ENCODE measurements around the gene CASP2.
A peak's percentile ranks its signal among the peaks of the same experiment; 100 is the strongest.
"Not testable (repeated sequence)": the region's sequence is repeated elsewhere in the genome, so short reads cannot be mapped to it uniquely, and the experiment has no call there.

The CASP2 gene

DNA sequence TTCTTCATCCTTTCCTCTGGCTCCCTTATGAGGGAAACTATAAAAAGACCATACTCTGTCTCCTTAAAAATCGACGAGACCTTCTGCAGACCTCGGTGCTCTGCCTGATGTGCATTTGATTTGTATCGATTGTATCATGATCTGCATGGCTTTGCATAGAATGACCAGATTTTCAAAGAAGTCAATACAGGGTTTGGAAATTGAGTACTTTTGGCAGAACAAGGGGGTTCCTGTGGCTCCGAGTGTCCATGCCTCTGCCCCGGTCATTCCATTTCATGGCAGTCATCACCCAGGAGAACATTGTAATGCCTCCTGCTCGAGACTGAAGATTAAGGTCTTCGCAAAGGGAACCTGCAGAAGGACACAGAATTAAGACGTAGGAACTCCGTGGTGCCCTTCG, 685 bp downstream of the CASP2 start:
- no peaks in the 10 kb centered on the region for H3K27me3 ChIP-seq (ENCODE audit: insufficient read depth, poor library complexity, severe bottlenecking)
- TF ChIP-seq POLR2AphosphoS5 (IDR thresholded peaks at IDR 0.05; ENCODE audit: low read depth) (no peak), SPI1 (IDR thresholded peaks at IDR 0.05; ENCODE audit: borderline replicate concordance, low read depth) (no peak), REST (IDR thresholded peaks at IDR 0.05; ENCODE audit: insufficient replicate concordance, low read depth) (no peak), GABPA (IDR thresholded peaks at IDR 0.05; ENCODE audit: low read depth) (no peak), CTCF (IDR thresholded peaks at IDR 0.05; ENCODE audit: insufficient read depth, low read length) (no peak)

GRCh38 chr7:143289421-143289820, 1.3 kb downstream of the CASP2 start:
- Histone ChIP-seq H3K27ac (replicated peaks) (peak overlapping the region; percentile 97), H3K4me3 (replicated peaks; ENCODE audit: insufficient read depth, low read length) (peak overlapping the region; percentile 81), H3K27me3 (ENCODE audit: insufficient read depth, poor library complexity, severe bottlenecking) (no peaks in the 10 kb centered on the region)
- peak in 1 of 2 experiments; percentile 35 for DNase-seq (ENCODE audit: low read depth in 1 of 2, low spot score in 1 of 2)
- no peak for TF ChIP-seq POLR2AphosphoS5 (IDR thresholded peaks at IDR 0.05; ENCODE audit: low read depth)
- peak; percentile 95 for TF ChIP-seq SPI1 (IDR thresholded peaks at IDR 0.05; ENCODE audit: borderline replicate concordance, low read depth)

More for the DNA sequence above, 685 bp downstream of the CASP2 start:
- Histone ChIP-seq H3K4me3 (replicated peaks; ENCODE audit: insufficient read depth, low read length) (peak overlapping the region; percentile 81), H3K27ac (replicated peaks) (peak overlapping the region; percentile 97)
- peak in 1 of 2 experiments; percentile 14 for DNase-seq (ENCODE audit: low read depth in 1 of 2, low spot score in 1 of 2)

DNA sequence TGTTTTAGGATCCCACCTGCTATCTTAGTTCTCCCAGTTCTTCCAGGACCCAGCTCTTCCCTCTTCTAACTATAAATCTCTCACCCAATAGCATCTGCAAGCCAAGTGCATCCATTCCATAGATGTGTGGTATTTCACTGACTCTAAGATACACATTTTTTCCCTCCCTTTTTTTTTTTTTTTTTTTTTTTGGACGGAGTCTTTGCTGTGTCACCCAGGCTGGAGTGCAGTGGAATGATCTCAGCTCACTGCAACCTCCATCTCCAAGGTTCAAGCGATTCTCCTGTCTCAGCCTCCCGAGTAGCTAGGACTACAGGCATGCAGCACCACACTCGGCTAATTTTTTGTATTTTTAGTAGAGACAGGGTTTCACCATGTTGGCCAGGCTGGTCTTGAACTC, 1.7 kb downstream of the CASP2 start:
- Histone ChIP-seq H3K4me3 (replicated peaks; ENCODE audit: insufficient read depth, low read length) (peak overlapping the region; percentile 81), H3K27ac (replicated peaks) (peak overlapping the region; percentile 97)
- DNase-seq (ENCODE audit: low read depth in 1 of 2, low spot score in 1 of 2); H3K27me3 ChIP-seq (ENCODE audit: insufficient read depth, poor library complexity, severe bottlenecking): not testable (repeated sequence)

- TF ChIP-seq SPI1 (IDR thresholded peaks at IDR 0.05; ENCODE audit: borderline replicate concordance, low read depth) (no peak), CTCF (IDR thresholded peaks at IDR 0.05; ENCODE audit: insufficient read depth, low read length) (no peak), GABPA (IDR thresholded peaks at IDR 0.05; ENCODE audit: low read depth) (no peak), REST (IDR thresholded peaks at IDR 0.05; ENCODE audit: insufficient replicate concordance, low read depth) (no peak), POLR2AphosphoS5 (IDR thresholded peaks at IDR 0.05; ENCODE audit: low read depth) (no peak)
- H3K27ac ChIP-seq (replicated peaks) = peak overlapping the region; percentile 19; the same call in 1 of the 2 replicates
- H3K4me3 ChIP-seq (replicated peaks; ENCODE audit: insufficient read depth, low read length) = peak overlapping the region; percentile 81
- DNase-seq (ENCODE audit: low read depth in 1 of 2, low spot score in 1 of 2) = no peak
- no peaks in the 10 kb centered on the region for H3K27me3 ChIP-seq (ENCODE audit: insufficient read depth, poor library complexity, severe bottlenecking)
Measured at GRCh38 chr7:143290293-143290692, 2.1 kb downstream of the CASP2 start.

DNA sequence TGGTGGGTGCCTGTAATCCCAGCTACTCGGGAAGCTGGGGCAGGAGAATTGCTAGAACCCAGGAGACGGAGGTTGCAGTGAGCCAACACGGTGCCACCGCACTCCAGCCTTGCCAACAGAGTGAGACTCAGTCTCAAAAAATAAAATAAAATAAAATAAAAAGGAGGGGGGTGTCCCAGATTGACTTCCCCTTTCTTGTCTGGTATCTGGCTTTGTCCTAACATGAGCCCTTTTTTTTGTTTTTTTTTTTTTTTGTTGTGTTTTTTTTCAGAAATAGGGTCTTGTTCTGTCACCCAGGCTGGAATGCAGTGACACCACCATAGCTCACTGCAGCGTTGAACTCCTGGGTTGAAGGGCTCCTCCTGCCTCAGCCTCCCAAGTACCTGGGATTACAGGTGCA, 4.7 kb downstream of the CASP2 start:
- DNase-seq (ENCODE audit: low read depth in 1 of 2, low spot score in 1 of 2) = no peak
- no peak overlapping the region for H3K27ac ChIP-seq (replicated peaks)
- no peak for TF ChIP-seq CTCF (IDR thresholded peaks at IDR 0.05; ENCODE audit: insufficient read depth, low read length)
- peak; percentile 75; the same call in 1 of the 2 replicates for TF ChIP-seq SPI1 (IDR thresholded peaks at IDR 0.05; ENCODE audit: borderline replicate concordance, low read depth)
- no peak overlapping the region for H3K4me3 ChIP-seq (replicated peaks; ENCODE audit: insufficient read depth, low read length)
- no peaks in the 10 kb centered on the region for H3K27me3 ChIP-seq (ENCODE audit: insufficient read depth, poor library complexity, severe bottlenecking)

Measured in HL-60 (cell line).